Lower lobe of right lung (tissue), 2 donors: ENCODE measurements around the gene POMP. TPM values are rescaled to one million over a fixed set of nuclear protein-coding genes. Genes with fewer than 3 reads are reported as not detected.

Experiments
- ATAC-seq, 2 donors: fragments of 200-7000 bp; cut with Tn5 transposase; one replicate each; pipeline ENCODE4 v1.9.1; 2020 to 2022; ENCODE audit warnings: mild to moderate bottlenecking in 2 of 2, moderate library complexity in 2 of 2
- DNase-seq: peaks from one replicate; pipeline ENCODE4 v3.0.0-alpha.2; 2020
- H3K27ac ChIP-seq: fragments of 200-600 bp; one replicate; pipeline ENCODE4 v1.8.0; 2022
- H3K27me3 ChIP-seq: fragments of 200-600 bp; one replicate; pipeline ENCODE4 v1.8.0; 2022; ENCODE audit warnings: low read depth
- H3K36me3 ChIP-seq: fragments of 200-600 bp; one replicate; pipeline ENCODE4 v1.8.0; 2022; ENCODE audit warnings: mild to moderate bottlenecking
- H3K4me1 ChIP-seq: fragments of 200-600 bp; one replicate; pipeline ENCODE4 v1.8.0; 2022
- H3K4me3 ChIP-seq: fragments of 200-600 bp; one replicate; pipeline ENCODE4 v1.8.0; 2022; ENCODE audit warnings: mild to moderate bottlenecking
- H3K9me3 ChIP-seq: fragments of 200-600 bp; one replicate; pipeline ENCODE4 v1.8.0; 2022
- CTCF ChIP-seq: fragments of 200-600 bp; IDR thresholded peaks from one replicate; pipeline ENCODE4 v1.8.0; 2022; ENCODE audit warnings: antibody characterized with exemption, mild to moderate bottlenecking
- intact Hi-C: fragments of 100-400 bp; cut with DNase I; formaldehyde crosslinking; loops from one replicate; pipeline ENCODE4 v1.11.0; 2022
- total RNA-seq: library from RNA; stranded (reverse); fragmentation: NEBNext Ultra II Directional; extraction: Animal tissue kit (Norgen Biotek cat#: 25700); gene quantifications from one replicate; pipeline ENCODE4 v1.2.1, GENCODE V29; 2021
- donor health status: DM: no; HTN: yes; CAD: no; lungs with severe emphysema.

The POMP gene
- total RNA-seq, 1 donor from 2014 or later, result 58.7 TPM

GRCh38 chr13:28718196-28718542, 59.2 kb downstream of the POMP start:
- Histone ChIP-seq H3K27ac (peak overlapping the region; percentile 97), H3K4me3 (peak overlapping the region; percentile 81), H3K4me1 (peaks cover 31% of the 10 kb centered on the region), H3K27me3 (no peaks in the 10 kb centered on the region), H3K36me3 (peaks cover 7% of the 10 kb centered on the region), H3K9me3 (no peaks in the 10 kb centered on the region)
- TF ChIP-seq CTCF, result no peak
- DNase-seq (no peak), ATAC-seq (peak; percentile 33 to 37)
- intact Hi-C loops, result no loop called here

- peak; percentile 99 for ATAC-seq
- H3K27me3 ChIP-seq, result no peaks in the 10 kb centered on the region
- intact Hi-C loops, result no loop called here
Observed at GRCh38 chr13:28718543-28719226, 59.8 kb downstream of the POMP start, which contains the start of gene SLC46A3. Gene SLC46A3 (minus strand): TSS chr13:28718970. CDS start chr13:28717998, 972 bp downstream.

GRCh38 chr13:28719227-28720055, 60.5 kb downstream of the POMP start:
- no peaks in the 10 kb centered on the region for H3K9me3 ChIP-seq
- ATAC-seq, result no peak
- no peaks in the 10 kb centered on the region for H3K27me3 ChIP-seq
- H3K4me3 ChIP-seq, result peak overlapping the region; percentile 81
- no peak for DNase-seq
- TF ChIP-seq CTCF, result no peak
- intact Hi-C loops, result no loop called here
- peaks cover 31% of the 10 kb centered on the region for H3K4me1 ChIP-seq
- H3K27ac ChIP-seq, result peak overlapping the region; percentile 97
- peaks cover 7% of the 10 kb centered on the region for H3K36me3 ChIP-seq

More at GRCh38 chr13:28718543-28719226, 59.8 kb downstream of the POMP start, which contains the start of gene SLC46A3:
- H3K36me3 ChIP-seq, result peaks cover 7% of the 10 kb centered on the region
- TF ChIP-seq CTCF, result peak; percentile 21
- H3K9me3 ChIP-seq, result no peaks in the 10 kb centered on the region
- peak within 1 kb of the TSS; percentile 81 for H3K4me3 ChIP-seq
- peaks cover 31% of the 10 kb centered on the region for H3K4me1 ChIP-seq
- DNase-seq, result peak; percentile 98
- peak within 1 kb of the TSS; percentile 97 for H3K27ac ChIP-seq

- no peak for ATAC-seq
- no peak for TF ChIP-seq CTCF
- intact Hi-C loops, result no loop called here
Observed at GRCh38 chr13:28723806-28724205, 64.9 kb downstream of the POMP start.

GRCh38 chr13:28725046-28725610, 66.2 kb downstream of the POMP start:
- TF ChIP-seq CTCF, result no peak
- intact Hi-C loops, result no loop called here
- ATAC-seq, result no peak
- DNase-seq, result no peak
- no peaks in the 10 kb centered on the region for H3K27me3 ChIP-seq
- H3K36me3 ChIP-seq, result no peaks in the 10 kb centered on the region
- H3K4me3 ChIP-seq, result no peak overlapping the region
- H3K4me1 ChIP-seq, result no peaks in the 10 kb centered on the region
- no peak overlapping the region for H3K27ac ChIP-seq
- H3K9me3 ChIP-seq, result no peaks in the 10 kb centered on the region

More at GRCh38 chr13:28723806-28724205, 64.9 kb downstream of the POMP start:
- H3K27ac ChIP-seq, result no peak overlapping the region
- H3K27me3 ChIP-seq, result no peaks in the 10 kb centered on the region
- no peaks in the 10 kb centered on the region for H3K36me3 ChIP-seq
- DNase-seq, result no peak
- H3K9me3 ChIP-seq, result no peaks in the 10 kb centered on the region
- no peak overlapping the region for H3K4me3 ChIP-seq
- H3K4me1 ChIP-seq, result peaks cover 6% of the 10 kb centered on the region

Other genes with a start within 250 kb of the POMP start
- 41.9 TPM for gene FLT1, start 164.0 kb upstream of the POMP start, total RNA-seq
- 22.7 TPM for gene SLC46A3, start 59.8 kb downstream of the POMP start, total RNA-seq
- 0.21 TPM for gene MTUS2, start 161.2 kb downstream of the POMP start, total RNA-seq